NCI-H1048 (cell line): ENCODE data around the gene IVNS1ABP.
"Not testable (repeated sequence)": the region's sequence is repeated elsewhere in the genome, so short reads cannot be mapped to it uniquely, and the experiment has no call there.

Experiments used
- DNase-seq: peaks from one replicate; lab custom pipeline; 2025; lab: John Stamatoyannopoulos, UW

Gene IVNS1ABP

DNA sequence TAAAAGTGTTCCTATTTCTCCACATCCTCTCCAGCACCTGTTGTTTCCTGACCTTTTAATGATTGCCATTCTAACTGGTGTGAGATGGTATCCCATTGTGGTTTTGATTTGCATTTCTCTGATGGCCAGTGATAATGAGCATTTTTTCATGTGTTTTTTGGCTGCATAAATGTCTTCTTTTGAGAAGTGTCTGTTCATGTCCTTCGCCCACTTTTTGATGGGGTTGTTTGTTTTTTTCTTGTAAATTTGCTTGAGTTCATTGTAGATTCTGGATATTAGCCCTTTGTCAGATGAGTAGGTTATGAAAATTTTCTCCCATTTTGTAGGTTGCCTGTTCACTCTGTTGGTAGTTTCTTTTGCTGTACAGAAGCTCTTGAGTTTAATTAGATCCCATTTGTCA, 64.6 kb downstream of the IVNS1ABP start:
- DNase-seq: not testable (repeated sequence)

DNA sequence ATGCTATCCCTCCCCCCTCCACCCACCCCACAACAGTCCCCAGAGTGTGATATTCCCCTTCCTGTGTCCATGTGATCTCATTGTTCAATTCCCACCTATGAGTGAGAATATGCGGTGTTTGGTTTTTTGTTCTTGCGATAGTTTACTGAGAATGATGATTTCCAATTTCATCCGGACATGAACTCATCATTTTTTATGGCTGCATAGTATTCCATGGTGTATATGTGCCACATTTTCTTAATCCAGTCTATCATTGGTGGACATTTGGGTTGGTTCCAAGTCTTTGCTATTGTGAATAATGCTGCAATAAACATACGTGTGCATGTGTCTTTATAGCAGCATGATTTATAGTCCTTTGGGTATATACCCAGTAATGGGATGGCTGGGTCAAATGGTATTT, 65.1 kb downstream of the IVNS1ABP start:
- DNase-seq: not testable (repeated sequence)

DNA sequence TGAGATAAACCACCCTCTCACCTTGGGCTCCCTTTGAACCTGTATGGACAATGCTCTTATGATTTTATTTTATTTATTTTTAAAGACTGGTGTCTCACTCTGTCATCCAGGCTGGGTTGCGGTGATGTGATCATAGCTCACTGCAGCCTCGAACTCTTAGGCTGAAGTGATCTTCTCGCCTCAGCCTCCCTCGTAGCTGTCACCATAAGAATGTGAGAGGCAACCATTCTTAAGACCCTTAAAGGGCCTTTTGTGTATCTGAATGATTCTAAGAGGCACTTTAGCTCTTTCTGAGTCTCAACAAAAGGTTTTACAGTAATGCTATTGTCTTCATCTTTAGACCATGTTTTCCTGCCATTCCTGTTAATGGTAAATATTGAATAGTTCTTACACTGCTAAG, 67.0 kb downstream of the IVNS1ABP start:
- no peak for DNase-seq

DNA sequence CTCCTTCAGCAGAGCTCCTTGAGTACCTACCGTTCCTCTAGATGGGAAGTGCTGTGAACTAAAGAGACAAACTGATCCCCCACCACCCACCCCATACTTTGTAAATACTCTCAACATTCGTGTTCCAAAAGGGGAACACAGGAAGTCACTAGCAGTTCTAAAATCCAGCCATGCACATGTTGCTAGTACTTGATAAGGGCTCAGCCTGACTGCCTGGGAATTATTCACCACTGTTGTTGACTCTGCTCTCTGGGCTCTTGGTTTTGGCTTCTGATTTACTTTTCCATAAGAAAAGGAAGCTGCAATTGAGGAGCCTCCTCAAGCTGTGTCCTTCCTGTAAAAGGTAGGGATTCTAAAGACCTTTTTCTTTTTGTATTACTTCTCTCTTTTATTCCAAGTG, 67.5 kb downstream of the IVNS1ABP start:
- no peak for DNase-seq
